Prostate gland (tissue), 2 donors: ENCODE measurements around the gene ASIC2. TPM values are rescaled to one million over a fixed set of nuclear protein-coding genes. Genes with fewer than 3 reads are reported as not detected.

ENCODE experiments used
- DNase-seq: peaks from one replicate; pipeline ENCODE4 v3.0.0-alpha.2; 2019; ENCODE audit warnings: low spot score
- H3K27ac ChIP-seq, 2 donors: fragments of 200-600 bp; sonication (generic); 2 replicates each; pipeline ENCODE4 v1.5.1; 2017 to 2019
- H3K27me3 ChIP-seq: fragments of 200-600 bp; sonication (generic); replicated peaks from 2 replicates; pipeline ENCODE4 v1.5.1; 2019; ENCODE audit not compliant: insufficient read depth
- H3K36me3 ChIP-seq, 2 donors: fragments of 200-600 bp; sonication (generic); 1 replicate in 1 of 2; 2 replicates in 1 of 2; pipeline versions ENCODE4 v1.5.1 to v1.8.1; 2017 to 2019
- H3K4me1 ChIP-seq: fragments of 200-600 bp; sonication (generic); replicated peaks from 2 replicates; pipeline ENCODE4 v1.5.1; 2019
- H3K4me3 ChIP-seq, 2 donors: fragments of 200-600 bp; sonication (generic); 2 replicates each; pipeline ENCODE4 v1.5.1; 2017 to 2019
- H3K9me3 ChIP-seq: fragments of 200-600 bp; sonication (generic); 2 replicates; pipeline ENCODE4 v1.5.1; 2017
- CTCF ChIP-seq, 4 experiments: fragments of 200-600 bp in 2 of 4; fragments of 450-650 bp in 2 of 4; sonication (generic) in 2 of 4; IDR thresholded peaks; 1 replicate in 3 of 4; 2 replicates in 1 of 4; pipeline ENCODE4 v1.5.1; 2016 to 2019; ENCODE audit warnings: antibody characterized with exemption in 4 of 4, mild to moderate bottlenecking in 2 of 4, moderate library complexity in 2 of 4
- POLR2A ChIP-seq: fragments of 450-650 bp; IDR thresholded peaks from one replicate; pipeline ENCODE4 v1.6.1; 2016; ENCODE audit warnings: antibody characterized with exemption, mild to moderate bottlenecking
- POLR2AphosphoS5 ChIP-seq: sonication (generic); formaldehyde crosslinking; IDR thresholded peaks from one replicate; pipeline ENCODE4 v1.6.1; 2017; ENCODE audit warnings: antibody characterized with exemption
- WGBS: methylation state at CpG from one replicate; pipeline ENCODE4 v1.1.5; 2018; 5-methylcytosine and 5-hydroxymethylcytosine counted together
- intact Hi-C: fragments of 100-400 bp; cut with DNase I; formaldehyde crosslinking; loops from one replicate; pipeline ENCODE4 v1.14.2; 2022
- total RNA-seq, 2 donors: library from RNA; depleted of rRNA; stranded (reverse); fragments of >200 nt; gene quantifications; one replicate each; pipeline ENCODE4 v1.1.0, GENCODE V29; 2016

ASIC2 gene
- total RNA-seq, 2 donors from 2014 or later = 3.2 TPM; not detected in 1

- Histone ChIP-seq H3K4me3 (no peak overlapping the region), H3K9me3 (no peaks in the 10 kb centered on the region), H3K27ac (no peak overlapping the region), H3K36me3 (no peaks in the 10 kb centered on the region), H3K27me3 (no peaks in the 10 kb centered on the region), H3K4me1 (no peaks in the 10 kb centered on the region)
- intact Hi-C loops = no loop called here
- TF ChIP-seq CTCF (IDR thresholded peaks at IDR 0.05) = no peak
- TF ChIP-seq POLR2AphosphoS5 = no peak
- no peak for TF ChIP-seq POLR2A
- no peak for DNase-seq
Observed at GRCh38 chr17:33137426-33137825, 155.7 kb downstream of the ASIC2 start.

- H3K27me3 ChIP-seq = no peaks in the 10 kb centered on the region
- intact Hi-C loops = no loop called here
- no peak for DNase-seq
- TF ChIP-seq POLR2A (no peak), POLR2AphosphoS5 (no peak), CTCF (IDR thresholded peaks at IDR 0.05) (no peak)
- no peak overlapping the region for H3K4me3 ChIP-seq
- H3K36me3 ChIP-seq = no peaks in the 10 kb centered on the region
- H3K27ac ChIP-seq = no peak overlapping the region
- H3K4me1 ChIP-seq = no peaks in the 10 kb centered on the region
- no peaks in the 10 kb centered on the region for H3K9me3 ChIP-seq
- 49% methylated on average over 4 of the region's 4 CpGs for WGBS
Observed at GRCh38 chr17:33135691-33136090, 157.4 kb downstream of the ASIC2 start.

- DNase-seq = no peak
- no peaks in the 10 kb centered on the region for H3K4me1 ChIP-seq
- H3K27me3 ChIP-seq = no peaks in the 10 kb centered on the region
- H3K36me3 ChIP-seq = no peaks in the 10 kb centered on the region
- intact Hi-C loops = no loop called here
- no peak overlapping the region for H3K4me3 ChIP-seq
- TF ChIP-seq POLR2A = no peak
- TF ChIP-seq CTCF (IDR thresholded peaks at IDR 0.05) = no peak
- TF ChIP-seq POLR2AphosphoS5 = no peak
- 76% methylated on average over 7 of the region's 7 CpGs for WGBS
- no peak overlapping the region for H3K27ac ChIP-seq
- no peaks in the 10 kb centered on the region for H3K9me3 ChIP-seq
Observed at GRCh38 chr17:33131620-33132019, 161.5 kb downstream of the ASIC2 start.

- no peak for DNase-seq
- intact Hi-C loops = no loop called here
- 52% methylated on average over 2 of the region's 2 CpGs for WGBS
Observed at GRCh38 chr17:33127706-33128105, 165.4 kb downstream of the ASIC2 start.

More at GRCh38 chr17:33127706-33128105, 165.4 kb downstream of the ASIC2 start:
- no peaks in the 10 kb centered on the region for H3K36me3 ChIP-seq
- TF ChIP-seq POLR2AphosphoS5 (no peak), CTCF (IDR thresholded peaks at IDR 0.05) (no peak), POLR2A (no peak)
- H3K4me3 ChIP-seq = no peak overlapping the region
- H3K27me3 ChIP-seq = no peaks in the 10 kb centered on the region
- H3K4me1 ChIP-seq = no peaks in the 10 kb centered on the region
- no peak overlapping the region for H3K27ac ChIP-seq
- no peaks in the 10 kb centered on the region for H3K9me3 ChIP-seq
